Astrocyte of the spinal cord (primary cell): ENCODE results near the gene PPP1CA.

Experiments used
- DNase-seq: peaks from one replicate; pipeline ENCODE4 v3.0.0; 2011; ENCODE audit warnings: low read depth, low spot score
- H3K4me3 ChIP-seq: 2 replicates; pipeline ENCODE4 v1.5.1; 2011; ENCODE audit warnings: low read depth, mild to moderate bottlenecking, low read length, moderate library complexity
- in situ Hi-C: cut with HindIII; loops from 2 replicates; pipeline ENCODE4 v1.10.0; 2017; ENCODE audit warnings: low sequenced_read_pairs
- TF ChIP-seq, protein P1 (sequence below): IDR thresholded peaks from 2 replicates; pipeline ENCODE4 v1.5.1; 2012; ENCODE audit warnings: low read depth, mild to moderate bottlenecking, low read length, inconsistent platforms

The PPP1CA gene

DNA sequence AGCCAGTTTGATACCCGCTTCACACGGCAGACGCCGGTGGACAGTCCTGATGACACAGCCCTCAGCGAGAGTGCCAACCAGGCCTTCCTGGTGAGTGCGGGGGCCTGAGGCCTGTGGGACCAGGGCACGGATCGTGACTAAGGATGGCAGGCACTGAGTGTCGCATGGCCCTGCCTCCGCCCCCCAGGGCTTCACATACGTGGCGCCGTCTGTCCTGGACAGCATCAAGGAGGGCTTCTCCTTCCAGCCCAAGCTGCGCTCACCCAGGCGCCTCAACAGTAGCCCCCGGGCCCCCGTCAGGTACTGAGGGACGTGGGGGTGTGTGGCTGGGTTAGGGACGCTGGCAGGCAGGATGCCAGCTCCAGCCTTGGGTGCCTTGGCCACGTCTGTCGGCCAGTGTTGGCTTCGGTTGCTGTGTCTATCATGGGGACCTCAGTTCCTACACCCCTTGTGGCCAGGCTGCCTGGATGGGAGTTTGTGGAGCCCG, 32.8 kb upstream of the PPP1CA start:
- no peak overlapping the region for H3K4me3 ChIP-seq
- no peak for DNase-seq

GRCh38 chr11:67433536-67434394, 32.1 kb upstream of the PPP1CA start:
- in situ Hi-C loops = no loop called here
- no peak for DNase-seq
- TF ChIP-seq, protein P1, sequence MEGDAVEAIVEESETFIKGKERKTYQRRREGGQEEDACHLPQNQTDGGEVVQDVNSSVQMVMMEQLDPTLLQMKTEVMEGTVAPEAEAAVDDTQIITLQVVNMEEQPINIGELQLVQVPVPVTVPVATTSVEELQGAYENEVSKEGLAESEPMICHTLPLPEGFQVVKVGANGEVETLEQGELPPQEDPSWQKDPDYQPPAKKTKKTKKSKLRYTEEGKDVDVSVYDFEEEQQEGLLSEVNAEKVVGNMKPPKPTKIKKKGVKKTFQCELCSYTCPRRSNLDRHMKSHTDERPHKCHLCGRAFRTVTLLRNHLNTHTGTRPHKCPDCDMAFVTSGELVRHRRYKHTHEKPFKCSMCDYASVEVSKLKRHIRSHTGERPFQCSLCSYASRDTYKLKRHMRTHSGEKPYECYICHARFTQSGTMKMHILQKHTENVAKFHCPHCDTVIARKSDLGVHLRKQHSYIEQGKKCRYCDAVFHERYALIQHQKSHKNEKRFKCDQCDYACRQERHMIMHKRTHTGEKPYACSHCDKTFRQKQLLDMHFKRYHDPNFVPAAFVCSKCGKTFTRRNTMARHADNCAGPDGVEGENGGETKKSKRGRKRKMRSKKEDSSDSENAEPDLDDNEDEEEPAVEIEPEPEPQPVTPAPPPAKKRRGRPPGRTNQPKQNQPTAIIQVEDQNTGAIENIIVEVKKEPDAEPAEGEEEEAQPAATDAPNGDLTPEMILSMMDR = no peak
- H3K4me3 ChIP-seq = no peak overlapping the region

More for the DNA sequence above, 32.8 kb upstream of the PPP1CA start:
- in situ Hi-C loops = no loop called here
- TF ChIP-seq, protein P1 = no peak

DNA sequence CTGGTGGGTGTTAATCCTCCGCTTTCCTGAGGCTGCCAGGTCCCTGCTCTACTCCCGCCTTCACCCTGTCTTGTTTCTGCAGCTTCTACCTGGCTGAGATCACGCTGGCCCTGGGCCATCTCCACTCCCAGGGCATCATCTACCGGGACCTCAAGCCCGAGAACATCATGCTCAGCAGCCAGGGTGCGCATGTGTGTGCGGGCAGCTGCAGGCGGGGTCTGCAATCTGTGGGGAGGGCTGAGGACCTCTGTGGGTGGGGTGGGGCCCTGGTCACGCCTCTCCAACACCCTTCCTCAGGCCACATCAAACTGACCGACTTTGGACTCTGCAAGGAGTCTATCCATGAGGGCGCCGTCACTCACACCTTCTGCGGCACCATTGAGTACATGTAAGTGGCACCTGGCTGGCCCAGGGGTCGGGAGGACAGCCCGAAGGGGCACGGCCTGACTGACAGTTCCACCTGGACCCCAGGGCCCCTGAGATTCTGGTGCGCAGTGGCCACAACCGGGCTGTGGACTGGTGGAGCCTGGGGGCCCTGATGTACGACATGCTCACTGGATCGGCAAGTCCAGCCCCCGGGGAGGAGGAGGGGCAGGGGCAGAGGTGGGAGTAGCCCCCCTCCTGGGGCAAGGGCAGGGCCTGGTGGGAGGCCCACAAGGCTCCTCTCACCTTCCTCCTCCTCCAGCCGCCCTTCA, 31.1 kb upstream of the PPP1CA start:
- no peak for DNase-seq
- TF ChIP-seq, protein P1 = no peak
- H3K4me3 ChIP-seq = no peak overlapping the region
- in situ Hi-C loops = no loop called here

GRCh38 chr11:67431346-67432249, 29.9 kb upstream of the PPP1CA start:
- no peak for DNase-seq
- in situ Hi-C loops = no loop called here
- H3K4me3 ChIP-seq = no peak overlapping the region
- TF ChIP-seq, protein P1 = no peak

DNA sequence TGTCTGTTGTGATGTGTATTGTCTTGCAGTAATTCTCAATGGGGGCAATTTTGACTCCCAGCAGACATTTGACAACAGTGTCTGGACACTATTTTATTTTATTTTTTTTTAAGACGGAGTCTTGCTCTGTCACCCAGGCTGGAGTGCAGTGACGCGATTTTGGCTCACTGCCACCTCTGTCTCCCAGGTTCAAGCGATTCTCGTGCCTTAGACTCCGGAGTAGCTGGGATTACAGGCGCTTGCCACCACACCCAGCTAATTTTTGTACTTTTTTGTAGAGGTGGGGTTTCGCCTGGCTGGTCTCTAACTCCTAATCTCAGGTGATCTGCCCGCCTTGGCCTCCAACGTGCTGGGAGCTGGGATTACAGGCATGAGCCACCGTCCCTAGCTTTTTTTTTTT, 28.1 kb upstream of the PPP1CA start:
- H3K4me3 ChIP-seq = no peak overlapping the region
- in situ Hi-C loops = no loop called here
- DNase-seq = no peak
- TF ChIP-seq, protein P1 = no peak
